HepG2 (cell line): ENCODE data around the gene CSNK1D. TPM values are rescaled to one million over a fixed set of nuclear protein-coding genes. Genes with fewer than 3 reads are reported as not detected.
A peak's percentile ranks its signal among the peaks of the same experiment; 100 is the strongest.

ENCODE experiments used
- BHLHE40 ChIP-seq: IDR thresholded peaks from 2 replicates; pipeline ENCODE4 v1.6.1; 2011; ENCODE audit warnings: low read length, improper control_type of control experiment
- BORCS8-MEF2B ChIP-seq: sonication (generic); formaldehyde crosslinking; IDR thresholded peaks from 2 replicates; pipeline ENCODE4 v1.8.0; 2022; ENCODE audit warnings: mild to moderate bottlenecking, missing genetic modification reagents
- FOXA1 ChIP-seq, 2 experiments: fragments of 450-650 bp in 1 of 2; sonication (generic) in 1 of 2; formaldehyde crosslinking in 1 of 2; IDR thresholded peaks; 2 replicates each; pipeline versions ENCODE4 v1.4.0 to v1.6.1; 2016 to 2020; ENCODE audit warnings: missing genetic modification reagents in 1 of 2
- HNF4G ChIP-seq, 2 experiments: sonication (generic) in 1 of 2; formaldehyde crosslinking in 1 of 2; IDR thresholded peaks; 2 replicates each; pipeline versions ENCODE4 v1.4.0 to v1.6.1; 2011 to 2020; ENCODE audit warnings: borderline replicate concordance in 2 of 2, low read depth in 2 of 2, mild to moderate bottlenecking in 2 of 2, low read length in 1 of 2, missing genetic modification reagents in 1 of 2, moderate library complexity in 1 of 2
- KLF16 ChIP-seq, 2 experiments: sonication (generic) in 1 of 2; formaldehyde crosslinking in 1 of 2; IDR thresholded peaks; 2 replicates each; pipeline versions ENCODE4 v1.6.1 to v1.8.0; 2016 to 2023; ENCODE audit warnings: missing genetic modification reagents in 2 of 2, missing compliant biosample characterization in 1 of 2
- NR2F6 ChIP-seq, 2 experiments: IDR thresholded peaks; 2 replicates each; pipeline ENCODE4 v1.6.1; 2016; ENCODE audit warnings: antibody characterized with exemption in 1 of 2, mild to moderate bottlenecking in 1 of 2
- SAP130 ChIP-seq: IDR thresholded peaks from 2 replicates; pipeline ENCODE4 v1.6.1; 2016; ENCODE audit warnings: low read depth
- SMC3 ChIP-seq: IDR thresholded peaks from 2 replicates; pipeline ENCODE4 v1.6.1; 2011; ENCODE audit warnings: low read length, improper control_type of control experiment
- TBX2 ChIP-seq: sonication (generic); formaldehyde crosslinking; IDR thresholded peaks from 2 replicates; pipeline ENCODE4 v1.5.0; 2020; ENCODE audit warnings: missing genetic modification reagents, mild to moderate bottlenecking, borderline replicate concordance
- ZBTB42 ChIP-seq: sonication (generic); formaldehyde crosslinking; IDR thresholded peaks from 2 replicates; pipeline ENCODE4 v1.5.0; 2020; ENCODE audit warnings: mild to moderate bottlenecking, missing genetic modification reagents
- ZFP62 ChIP-seq: sonication (generic); formaldehyde crosslinking; IDR thresholded peaks from 2 replicates; pipeline ENCODE4 v1.4.0; 2020; ENCODE audit warnings: missing genetic modification reagents
- ZNF672 ChIP-seq: sonication (generic); formaldehyde crosslinking; IDR thresholded peaks from 2 replicates; pipeline ENCODE4 v1.8.1; 2022; ENCODE audit warnings: missing genetic modification reagents
- ZNF792 ChIP-seq: IDR thresholded peaks from 2 replicates; pipeline ENCODE4 v1.6.1; 2016
- polyA plus RNA-seq, 8 experiments: library from polyadenylated mRNA; depleted of rRNA in 3 of 8; stranded (reverse) in 7 of 8; unstranded in 1 of 8; fragments of >200 nt; fragmentation: Illumina TruSeq in 4 of 8; extraction: Trizol in 4 of 8; gene quantifications; 2 replicates each; pipeline versions ENCODE4 v1.2.1 to v1.2.3, GENCODE V29; 2011 to 2016; ENCODE audit warnings: low read depth in 4 of 8, missing spikeins in 1 of 8, mixed read lengths in 1 of 8; ENCODE audit not compliant: insufficient read depth in 1 of 8
- total RNA-seq, 5 experiments: library from RNA; depleted of rRNA; stranded (reverse); fragments of >200 nt; fragmentation: Illumina TruSeq; extraction: Trizol; gene quantifications; 2 replicates each; pipeline ENCODE4 v1.2.3, GENCODE V29; 2016; ENCODE audit warnings: low read depth in 1 of 5
- TF ChIP-seq, protein P1 (sequence below): IDR thresholded peaks from 2 replicates; pipeline ENCODE4 v1.6.1; 2016; ENCODE audit warnings: missing genetic modification reagents, missing compliant biosample characterization
- TF ChIP-seq, protein P2 (sequence below): sonication (generic); formaldehyde crosslinking; IDR thresholded peaks from 2 replicates; pipeline ENCODE4 v1.4.0; 2020; ENCODE audit warnings: missing genetic modification reagents
- TF ChIP-seq, protein P3 (sequence below): sonication (generic); formaldehyde crosslinking; IDR thresholded peaks from 2 replicates; pipeline ENCODE4 v1.4.0; 2020; ENCODE audit warnings: missing genetic modification reagents, borderline replicate concordance
- TF ChIP-seq, protein P4 (sequence below): sonication (generic); formaldehyde crosslinking; IDR thresholded peaks from 2 replicates; pipeline ENCODE4 v1.4.0; 2020; ENCODE audit warnings: missing genetic modification reagents, borderline replicate concordance

The CSNK1D gene
- total and polyA plus RNA-seq, 2 of the 13 experiments (the other 11 are each of a cell fraction or from before 2014, with no cell fraction given) = 31.5 to 128 TPM

DNA sequence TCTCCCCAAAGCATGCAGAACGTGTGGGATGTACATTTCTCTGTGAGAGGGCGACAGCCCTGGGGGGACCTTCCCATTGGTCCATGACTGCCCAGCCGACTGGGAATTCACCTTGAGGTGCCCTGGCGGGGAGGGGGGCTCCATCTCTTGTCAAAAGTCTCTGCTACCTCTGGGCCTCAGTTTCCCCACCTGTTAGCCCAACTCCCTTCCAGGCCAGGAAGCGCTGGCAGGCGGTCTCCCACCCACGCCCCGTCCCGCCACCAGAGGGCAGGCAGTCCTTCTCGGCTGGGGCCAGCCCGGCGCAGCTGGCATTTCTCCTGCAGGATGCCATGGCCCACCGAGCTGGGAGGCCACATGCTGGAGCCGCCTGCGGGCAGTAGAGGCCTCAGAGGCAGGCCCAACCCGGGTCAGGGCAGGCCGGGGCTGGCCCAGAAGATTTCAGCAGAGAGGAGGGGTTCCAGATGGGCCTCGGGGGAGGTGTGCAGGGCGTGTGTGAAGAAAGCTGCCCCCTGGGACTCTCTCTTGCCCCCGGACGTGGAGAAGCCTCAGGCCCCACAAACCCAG, 27.3 kb upstream of the CSNK1D start (continued):
- TF ChIP-seq HNF4G (IDR thresholded peaks at IDR 0.05; ENCODE audit: borderline replicate concordance, low read depth, low read length) = no peak
- TF ChIP-seq HNF4G (CRISPR knock-in tag; IDR thresholded peaks at IDR 0.05; ENCODE audit: borderline replicate concordance, low read depth) = 0 out of 2 replicates have a peak, but pooled peaks have one; percentile 13
- TF ChIP-seq, protein P1, sequence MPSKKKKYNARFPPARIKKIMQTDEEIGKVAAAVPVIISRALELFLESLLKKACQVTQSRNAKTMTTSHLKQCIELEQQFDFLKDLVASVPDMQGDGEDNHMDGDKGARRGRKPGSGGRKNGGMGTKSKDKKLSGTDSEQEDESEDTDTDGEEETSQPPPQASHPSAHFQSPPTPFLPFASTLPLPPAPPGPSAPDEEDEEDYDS (CRISPR knock-in tag) = peak; percentile 34; the same call in 1 of the 2 replicates
- no peak for TF ChIP-seq NR2F6 (IDR thresholded peaks at IDR 0.05)
- peak; percentile 58; the same call in 1 of the 2 replicates for TF ChIP-seq NR2F6 (CRISPR knock-in tag; IDR thresholded peaks at IDR 0.05)
- peak; percentile 43; the same call in 1 of the 2 replicates for TF ChIP-seq SAP130 (CRISPR knock-in tag)
- 0 out of 4 replicates have a peak, but pooled peaks of 1 of the 2 experiments have one; percentile 38 for TF ChIP-seq KLF16 (CRISPR knock-in tag; IDR thresholded peaks at IDR 0.05)
- TF ChIP-seq, protein P2, sequence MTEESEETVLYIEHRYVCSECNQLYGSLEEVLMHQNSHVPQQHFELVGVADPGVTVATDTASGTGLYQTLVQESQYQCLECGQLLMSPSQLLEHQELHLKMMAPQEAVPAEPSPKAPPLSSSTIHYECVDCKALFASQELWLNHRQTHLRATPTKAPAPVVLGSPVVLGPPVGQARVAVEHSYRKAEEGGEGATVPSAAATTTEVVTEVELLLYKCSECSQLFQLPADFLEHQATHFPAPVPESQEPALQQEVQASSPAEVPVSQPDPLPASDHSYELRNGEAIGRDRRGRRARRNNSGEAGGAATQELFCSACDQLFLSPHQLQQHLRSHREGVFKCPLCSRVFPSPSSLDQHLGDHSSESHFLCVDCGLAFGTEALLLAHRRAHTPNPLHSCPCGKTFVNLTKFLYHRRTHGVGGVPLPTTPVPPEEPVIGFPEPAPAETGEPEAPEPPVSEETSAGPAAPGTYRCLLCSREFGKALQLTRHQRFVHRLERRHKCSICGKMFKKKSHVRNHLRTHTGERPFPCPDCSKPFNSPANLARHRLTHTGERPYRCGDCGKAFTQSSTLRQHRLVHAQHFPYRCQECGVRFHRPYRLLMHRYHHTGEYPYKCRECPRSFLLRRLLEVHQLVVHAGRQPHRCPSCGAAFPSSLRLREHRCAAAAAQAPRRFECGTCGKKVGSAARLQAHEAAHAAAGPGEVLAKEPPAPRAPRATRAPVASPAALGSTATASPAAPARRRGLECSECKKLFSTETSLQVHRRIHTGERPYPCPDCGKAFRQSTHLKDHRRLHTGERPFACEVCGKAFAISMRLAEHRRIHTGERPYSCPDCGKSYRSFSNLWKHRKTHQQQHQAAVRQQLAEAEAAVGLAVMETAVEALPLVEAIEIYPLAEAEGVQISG (CRISPR knock-in tag) = peak; percentile 56
- no peak for TF ChIP-seq ZBTB42 (CRISPR knock-in tag)
- TF ChIP-seq, protein P3, sequence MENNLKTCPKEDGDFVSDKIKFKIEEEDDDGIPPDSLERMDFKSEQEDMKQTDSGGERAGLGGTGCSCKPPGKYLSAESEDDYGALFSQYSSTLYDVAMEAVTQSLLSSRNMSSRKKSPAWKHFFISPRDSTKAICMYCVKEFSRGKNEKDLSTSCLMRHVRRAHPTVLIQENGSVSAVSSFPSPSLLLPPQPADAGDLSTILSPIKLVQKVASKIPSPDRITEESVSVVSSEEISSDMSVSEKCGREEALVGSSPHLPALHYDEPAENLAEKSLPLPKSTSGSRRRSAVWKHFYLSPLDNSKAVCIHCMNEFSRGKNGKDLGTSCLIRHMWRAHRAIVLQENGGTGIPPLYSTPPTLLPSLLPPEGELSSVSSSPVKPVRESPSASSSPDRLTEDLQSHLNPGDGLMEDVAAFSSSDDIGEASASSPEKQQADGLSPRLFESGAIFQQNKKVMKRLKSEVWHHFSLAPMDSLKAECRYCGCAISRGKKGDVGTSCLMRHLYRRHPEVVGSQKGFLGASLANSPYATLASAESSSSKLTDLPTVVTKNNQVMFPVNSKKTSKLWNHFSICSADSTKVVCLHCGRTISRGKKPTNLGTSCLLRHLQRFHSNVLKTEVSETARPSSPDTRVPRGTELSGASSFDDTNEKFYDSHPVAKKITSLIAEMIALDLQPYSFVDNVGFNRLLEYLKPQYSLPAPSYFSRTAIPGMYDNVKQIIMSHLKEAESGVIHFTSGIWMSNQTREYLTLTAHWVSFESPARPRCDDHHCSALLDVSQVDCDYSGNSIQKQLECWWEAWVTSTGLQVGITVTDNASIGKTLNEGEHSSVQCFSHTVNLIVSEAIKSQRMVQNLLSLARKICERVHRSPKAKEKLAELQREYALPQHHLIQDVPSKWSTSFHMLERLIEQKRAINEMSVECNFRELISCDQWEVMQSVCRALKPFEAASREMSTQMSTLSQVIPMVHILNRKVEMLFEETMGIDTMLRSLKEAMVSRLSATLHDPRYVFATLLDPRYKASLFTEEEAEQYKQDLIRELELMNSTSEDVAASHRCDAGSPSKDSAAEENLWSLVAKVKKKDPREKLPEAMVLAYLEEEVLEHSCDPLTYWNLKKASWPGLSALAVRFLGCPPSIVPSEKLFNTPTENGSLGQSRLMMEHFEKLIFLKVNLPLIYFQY = 0 out of 2 replicates have a peak, but pooled peaks have one; percentile 26
- TF ChIP-seq ZFP62 = no peak
- TF ChIP-seq SMC3 = peak; percentile 59; the same call in 1 of the 2 replicates
- TF ChIP-seq ZNF792 (CRISPR knock-in tag) = no peak
- TF ChIP-seq TBX2 = peak; percentile 62
- TF ChIP-seq BORCS8-MEF2B (CRISPR knock-in tag) = peak; percentile 71; the same call in 1 of the 2 replicates
- TF ChIP-seq ZNF672 = no peak
- 0 out of 2 replicates have a peak, but pooled peaks have one; percentile 15 for TF ChIP-seq BHLHE40
- TF ChIP-seq, protein P4, sequence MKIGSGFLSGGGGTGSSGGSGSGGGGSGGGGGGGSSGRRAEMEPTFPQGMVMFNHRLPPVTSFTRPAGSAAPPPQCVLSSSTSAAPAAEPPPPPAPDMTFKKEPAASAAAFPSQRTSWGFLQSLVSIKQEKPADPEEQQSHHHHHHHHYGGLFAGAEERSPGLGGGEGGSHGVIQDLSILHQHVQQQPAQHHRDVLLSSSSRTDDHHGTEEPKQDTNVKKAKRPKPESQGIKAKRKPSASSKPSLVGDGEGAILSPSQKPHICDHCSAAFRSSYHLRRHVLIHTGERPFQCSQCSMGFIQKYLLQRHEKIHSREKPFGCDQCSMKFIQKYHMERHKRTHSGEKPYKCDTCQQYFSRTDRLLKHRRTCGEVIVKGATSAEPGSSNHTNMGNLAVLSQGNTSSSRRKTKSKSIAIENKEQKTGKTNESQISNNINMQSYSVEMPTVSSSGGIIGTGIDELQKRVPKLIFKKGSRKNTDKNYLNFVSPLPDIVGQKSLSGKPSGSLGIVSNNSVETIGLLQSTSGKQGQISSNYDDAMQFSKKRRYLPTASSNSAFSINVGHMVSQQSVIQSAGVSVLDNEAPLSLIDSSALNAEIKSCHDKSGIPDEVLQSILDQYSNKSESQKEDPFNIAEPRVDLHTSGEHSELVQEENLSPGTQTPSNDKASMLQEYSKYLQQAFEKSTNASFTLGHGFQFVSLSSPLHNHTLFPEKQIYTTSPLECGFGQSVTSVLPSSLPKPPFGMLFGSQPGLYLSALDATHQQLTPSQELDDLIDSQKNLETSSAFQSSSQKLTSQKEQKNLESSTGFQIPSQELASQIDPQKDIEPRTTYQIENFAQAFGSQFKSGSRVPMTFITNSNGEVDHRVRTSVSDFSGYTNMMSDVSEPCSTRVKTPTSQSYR (CRISPR knock-in tag) = peak; percentile 60; the same call in 1 of the 2 replicates
- TF ChIP-seq FOXA1 (IDR thresholded peaks at IDR 0.05) = no peak
- peak; percentile 43; the same call in 1 of the 2 replicates for TF ChIP-seq FOXA1 (CRISPR knock-in tag; IDR thresholded peaks at IDR 0.05)
